Hematopoietic multipotent progenitor cell treated with erythropoietin and hydrocortisone succinate and interleukin-3 and kit ligand, for 6 days (in vitro differentiated cells): ENCODE data around the gene OSMR.
A peak's percentile ranks its signal among the peaks of the same experiment; 100 is the strongest.

Source experiments
- DNase-seq: peaks from one replicate; pipeline ENCODE4 v3.0.0-alpha.2; 2015

The OSMR gene

DNA sequence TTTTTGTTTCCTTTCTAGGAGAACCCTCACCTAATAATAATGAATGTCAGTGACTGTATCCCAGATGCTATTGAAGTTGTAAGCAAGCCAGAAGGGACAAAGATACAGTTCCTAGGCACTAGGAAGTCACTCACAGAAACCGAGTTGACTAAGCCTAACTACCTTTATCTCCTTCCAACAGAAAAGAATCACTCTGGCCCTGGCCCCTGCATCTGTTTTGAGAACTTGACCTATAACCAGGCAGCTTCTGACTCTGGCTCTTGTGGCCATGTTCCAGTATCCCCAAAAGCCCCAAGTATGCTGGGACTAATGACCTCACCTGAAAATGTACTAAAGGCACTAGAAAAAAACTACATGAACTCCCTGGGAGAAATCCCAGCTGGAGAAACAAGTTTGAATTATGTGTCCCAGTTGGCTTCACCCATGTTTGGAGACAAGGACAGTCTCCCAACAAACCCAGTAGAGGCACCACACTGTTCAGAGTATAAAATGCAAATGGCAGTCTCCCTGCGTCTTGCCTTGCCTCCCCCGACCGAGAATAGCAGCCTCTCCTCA is 87.1 kb downstream of the OSMR start:
- no peak for DNase-seq

DNA sequence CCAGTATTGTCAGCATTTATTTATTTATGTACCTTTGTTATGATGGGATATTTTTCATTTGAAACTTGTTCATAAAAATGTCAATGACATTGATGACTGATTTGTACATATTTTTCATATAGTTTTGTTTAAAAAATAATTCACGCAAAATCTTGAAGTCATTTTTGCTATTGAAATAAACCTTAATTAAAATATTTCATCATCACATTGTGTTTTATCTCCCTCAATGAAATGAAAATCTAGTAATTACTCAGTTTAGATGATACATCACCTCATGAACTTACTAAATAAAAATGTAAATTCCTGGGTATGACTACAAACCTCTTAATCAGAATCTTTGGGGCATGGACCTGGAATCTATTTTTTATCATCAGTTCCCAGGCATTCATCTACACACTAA is 89.6 kb downstream of the OSMR start:
- DNase-seq = no peak

DNA sequence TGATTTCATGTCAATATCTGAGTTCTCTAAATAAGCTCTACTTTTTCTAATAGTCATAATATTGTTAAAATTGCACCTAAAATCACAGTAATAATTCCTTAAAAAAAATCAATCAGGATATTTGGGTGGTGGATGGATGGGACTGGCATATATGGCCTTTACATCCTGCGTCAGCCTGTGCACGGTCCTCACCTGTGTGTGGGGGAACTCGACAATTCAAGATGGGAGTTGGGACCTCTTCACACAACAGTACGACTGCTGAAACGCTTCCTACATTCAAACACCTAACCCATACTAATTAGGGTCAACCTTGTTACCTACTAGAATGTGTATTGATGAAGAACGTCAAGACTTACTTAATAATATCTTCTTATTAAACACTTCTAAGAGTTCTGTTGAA is 90.5 kb downstream of the OSMR start:
- DNase-seq = no peak

- DNase-seq = no peak
Measured at GRCh38 chr5:38938424-38938823, 92.6 kb downstream of the OSMR start.

DNA sequence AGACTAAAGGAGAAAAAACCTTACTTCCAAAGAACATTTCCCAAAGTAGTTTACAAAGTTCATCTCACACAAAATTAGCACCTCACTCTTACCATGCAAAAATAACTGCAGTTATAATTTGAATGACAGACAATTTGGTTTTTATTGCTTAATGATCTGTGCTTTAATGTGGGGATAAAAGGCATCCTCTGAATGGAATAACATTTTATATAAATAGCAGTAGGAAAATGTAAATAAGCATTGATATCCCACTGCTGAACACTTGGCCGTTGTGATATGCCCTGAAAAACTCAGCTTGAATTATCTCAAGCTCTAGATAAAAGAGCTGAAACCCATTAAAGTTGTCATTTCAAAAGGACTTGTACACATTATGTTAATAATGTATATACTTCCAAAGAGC is 93.2 kb downstream of the OSMR start:
- DNase-seq = no peak

- peak; percentile 2 for DNase-seq
Measured at GRCh38 chr5:38940230-38940858, 94.5 kb downstream of the OSMR start.

DNA sequence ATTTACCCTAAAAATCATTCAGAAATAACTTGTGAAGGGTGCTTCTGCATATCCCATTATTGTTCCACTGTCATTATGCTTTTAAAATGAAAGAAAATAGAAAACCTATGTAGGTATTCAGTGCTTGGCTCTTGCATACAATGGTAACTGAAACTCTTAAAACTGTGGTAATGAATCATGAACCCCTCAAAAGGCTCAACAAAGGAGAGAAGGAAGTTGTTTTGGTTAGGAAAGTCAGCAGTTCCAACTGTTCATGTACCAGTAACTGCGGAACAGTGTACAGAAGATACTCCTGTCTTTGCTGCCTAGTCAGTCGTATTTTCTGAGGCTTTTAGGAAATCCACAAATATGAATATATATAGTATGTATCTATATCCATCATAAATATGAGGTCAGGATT is 96.1 kb downstream of the OSMR start:
- DNase-seq = no peak

GRCh38 chr5:38944282-38944681 is 98.5 kb downstream of the OSMR start:
- DNase-seq = no peak

- DNase-seq = no peak
Measured at GRCh38 chr5:38948501-38948900, 102.7 kb downstream of the OSMR start.

DNA sequence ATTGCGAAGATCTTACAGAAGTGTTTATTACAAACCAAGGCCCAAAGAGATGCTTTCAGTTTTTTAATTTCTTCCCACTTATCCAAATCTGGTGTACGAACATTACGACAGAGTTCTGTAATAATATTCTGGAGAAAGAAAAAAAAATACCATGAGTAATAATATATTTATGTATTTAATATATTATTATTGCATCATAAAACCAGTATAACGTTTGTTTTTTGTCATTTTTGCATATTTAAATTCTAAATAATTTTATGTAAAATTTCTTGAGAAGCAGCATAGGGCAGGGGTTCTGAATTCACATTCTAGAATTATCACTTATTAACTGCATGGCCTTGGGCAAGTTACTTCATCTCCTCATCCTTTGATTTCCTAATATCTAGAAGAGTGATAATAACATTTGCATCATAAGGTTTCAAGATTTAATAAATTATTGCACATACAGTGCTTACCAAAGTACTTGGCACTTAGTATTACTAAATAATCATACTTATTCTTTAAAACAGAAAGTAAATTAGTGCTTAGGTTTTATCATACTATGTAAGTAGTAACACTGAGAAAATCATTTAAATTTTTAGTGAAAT is 107.7 kb downstream of the OSMR start:
- no peak for DNase-seq

GRCh38 chr5:38961691-38962090 is 115.9 kb downstream of the OSMR start:
- DNase-seq = no peak

GRCh38 chr5:38968665-38969064 is 122.9 kb downstream of the OSMR start:
- peak; percentile 4 for DNase-seq

GRCh38 chr5:38978036-38978435 is 132.2 kb downstream of the OSMR start:
- DNase-seq = no peak

DNA sequence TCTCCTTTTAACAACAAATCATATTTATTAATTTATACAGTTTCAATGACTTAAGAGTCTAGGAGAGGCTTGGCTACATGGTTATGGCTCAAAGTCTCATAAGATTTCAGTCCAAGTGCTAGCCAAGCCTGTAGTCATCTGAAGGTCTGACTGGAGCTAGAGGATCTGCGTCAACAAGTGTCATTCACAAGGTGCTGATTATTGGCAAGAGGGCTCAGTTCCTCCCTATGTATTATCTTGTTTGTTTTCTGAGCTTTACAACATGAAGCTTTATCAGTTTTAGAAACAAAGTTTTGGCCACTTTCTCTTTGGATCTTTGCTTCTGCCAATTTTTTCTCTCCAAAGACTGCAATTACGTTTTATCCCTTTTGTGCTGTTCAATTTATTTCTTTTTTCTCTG is 133.7 kb downstream of the OSMR start:
- DNase-seq = no peak
